Hypothalamus (tissue), 51 donors: ENCODE data around the gene MAML3.

Experiments used
- DNase-seq, 51 donors: peaks; one replicate each; lab custom pipeline; 2025; lab: John Stamatoyannopoulos, UW

MAML3 gene

GRCh38 chr4:140018931-140019618 lies 134.9 kb downstream of the MAML3 start:
- DNase-seq = no peak

DNA sequence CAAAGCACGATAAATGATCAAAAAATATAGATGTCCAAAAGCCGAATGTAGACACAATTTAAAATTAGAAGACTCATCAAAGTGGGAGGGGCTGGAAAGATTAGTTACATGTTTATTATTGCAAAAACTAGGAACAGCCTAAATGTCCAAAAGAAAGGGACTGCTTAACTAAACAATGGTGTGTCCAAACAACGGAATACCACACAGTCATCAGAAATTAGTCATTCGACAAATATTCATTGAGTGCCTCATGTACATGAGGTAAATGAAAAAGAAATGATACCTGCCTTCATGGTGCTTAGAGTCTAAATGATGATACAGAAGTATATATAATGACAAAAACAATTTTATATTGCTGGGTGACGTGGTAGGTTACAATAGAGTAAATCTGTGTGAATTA lies 139.7 kb downstream of the MAML3 start:
- DNase-seq = no peak

DNA sequence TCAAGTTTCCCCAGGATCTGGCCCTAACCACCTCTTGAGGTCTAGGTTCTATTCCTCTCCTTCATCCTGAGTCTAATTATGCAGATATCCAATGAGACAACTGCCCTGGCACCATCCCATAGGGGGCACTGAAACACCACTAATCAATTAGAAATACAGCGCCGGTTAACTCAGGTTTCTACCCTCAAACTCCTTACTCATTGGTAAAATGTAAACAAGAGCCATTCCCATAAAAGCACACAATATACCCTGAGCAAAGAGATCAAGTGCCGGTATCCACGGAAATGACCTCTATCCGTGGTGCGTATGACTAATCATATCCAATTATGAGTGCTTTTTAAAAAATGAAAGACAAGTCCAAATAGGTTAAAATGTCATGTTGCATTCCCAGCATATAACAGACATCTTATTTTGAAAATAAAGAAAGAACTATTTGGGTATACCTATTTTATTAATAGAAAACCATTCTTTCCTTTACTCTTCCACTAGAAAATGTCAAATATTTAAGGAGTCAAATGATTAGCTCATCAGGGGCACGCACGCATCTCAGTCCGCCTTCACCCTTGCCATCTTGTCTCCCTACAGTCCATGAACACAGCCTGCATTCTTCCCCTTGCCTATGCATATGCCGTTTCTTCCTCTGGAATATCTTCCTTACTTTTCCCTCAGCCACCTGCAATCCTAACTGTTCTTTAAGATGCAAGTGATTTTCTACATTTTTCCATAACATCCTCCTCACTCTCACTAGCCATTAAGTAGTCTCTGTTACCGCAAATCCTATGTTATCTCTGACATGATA lies 141.1 kb downstream of the MAML3 start:
- peak in 33 of 51 donors; percentile 2 to 70 (median 19) for DNase-seq

DNA sequence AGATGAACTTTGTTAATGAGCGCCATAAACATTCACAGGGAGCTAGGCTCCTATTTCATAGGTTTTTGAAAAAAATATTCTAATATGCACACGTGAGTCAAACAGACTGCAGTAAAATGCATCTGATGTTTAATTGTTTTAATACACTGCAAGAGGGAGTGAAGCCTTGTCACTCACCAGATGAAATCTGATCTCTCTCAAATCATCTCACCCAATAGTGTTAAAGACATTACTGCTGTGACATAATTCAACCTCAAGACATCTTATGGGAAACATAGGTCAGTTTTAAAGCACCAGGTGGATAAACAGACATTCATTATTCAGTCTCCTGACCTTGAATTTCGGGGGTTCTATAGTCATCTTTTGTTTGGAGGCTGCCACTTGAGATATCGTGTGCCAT lies 148.3 kb downstream of the MAML3 start:
- no peak for DNase-seq

DNA sequence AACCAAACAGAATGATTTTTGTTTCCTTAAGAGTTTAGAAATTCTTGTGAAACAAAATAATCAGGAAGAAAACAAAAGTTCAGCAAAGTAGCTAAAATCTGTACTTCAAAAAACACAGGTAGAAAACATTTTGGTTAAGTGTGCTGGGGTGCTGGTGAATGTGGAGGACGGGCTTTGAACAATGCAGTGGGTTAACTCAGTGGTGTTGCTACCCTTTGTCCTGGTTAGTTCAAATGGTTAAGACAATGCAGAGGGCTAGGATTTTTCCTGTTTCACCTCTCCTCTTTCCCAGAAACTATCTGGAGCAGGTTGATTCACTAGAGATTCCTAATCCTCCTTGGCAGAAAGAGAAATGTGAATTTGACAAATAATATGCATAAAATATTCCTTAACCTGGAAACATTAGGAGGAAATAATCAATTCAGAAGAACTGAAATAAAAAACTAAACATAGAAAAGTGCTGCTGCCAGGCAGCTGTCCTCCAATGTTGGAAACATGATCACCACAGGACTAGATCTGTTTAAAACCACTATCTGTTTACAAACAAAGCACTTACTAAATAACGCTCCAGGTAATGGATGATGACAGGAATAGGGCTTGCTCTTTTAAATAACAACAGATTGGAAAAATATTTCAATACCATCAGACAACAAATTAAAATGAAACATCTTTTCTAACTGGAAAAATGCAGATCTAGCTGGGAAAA lies 148.9 kb downstream of the MAML3 start:
- peak in 1 of 51 donors; percentile 37 for DNase-seq

GRCh38 chr4:140004549-140004895 lies 149.5 kb downstream of the MAML3 start:
- peak in 30 of 51 donors; percentile 6 to 75 (median 26) for DNase-seq

GRCh38 chr4:140003876-140004548 lies 150.0 kb downstream of the MAML3 start:
- peak in 1 of 51 donors; percentile 76 for DNase-seq

- no peak for DNase-seq
Observed at GRCh38 chr4:140000232-140000631, 153.8 kb downstream of the MAML3 start.

- DNase-seq = peak in 10 of 51 donors; percentile 1 to 66 (median 36)
Observed at GRCh38 chr4:139988863-139989765, 164.9 kb downstream of the MAML3 start.

DNA sequence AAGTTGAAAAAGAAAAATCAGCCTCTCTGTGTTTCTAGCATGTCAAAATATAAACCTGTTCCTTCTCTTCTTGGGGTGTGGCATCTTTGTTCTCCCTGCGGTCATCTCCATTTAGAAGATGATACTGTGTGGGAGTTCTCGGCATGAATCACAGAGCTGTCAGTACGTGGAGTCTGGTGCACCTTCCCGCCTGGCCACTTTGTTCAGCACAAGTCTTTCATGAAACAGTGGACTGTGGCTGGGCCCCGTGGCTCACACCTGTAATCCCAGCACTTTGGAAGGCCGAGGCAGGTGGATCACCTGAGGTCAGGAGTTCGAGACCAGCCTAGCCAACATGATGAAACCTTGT lies 166.5 kb downstream of the MAML3 start:
- DNase-seq = no peak

GRCh38 chr4:139986689-139987501 lies 167.1 kb downstream of the MAML3 start:
- DNase-seq = peak in 1 of 51 donors; percentile 12

GRCh38 chr4:139986106-139986505 lies 167.9 kb downstream of the MAML3 start:
- DNase-seq = no peak

GRCh38 chr4:139985401-139985800 lies 168.6 kb downstream of the MAML3 start:
- no peak for DNase-seq

DNA sequence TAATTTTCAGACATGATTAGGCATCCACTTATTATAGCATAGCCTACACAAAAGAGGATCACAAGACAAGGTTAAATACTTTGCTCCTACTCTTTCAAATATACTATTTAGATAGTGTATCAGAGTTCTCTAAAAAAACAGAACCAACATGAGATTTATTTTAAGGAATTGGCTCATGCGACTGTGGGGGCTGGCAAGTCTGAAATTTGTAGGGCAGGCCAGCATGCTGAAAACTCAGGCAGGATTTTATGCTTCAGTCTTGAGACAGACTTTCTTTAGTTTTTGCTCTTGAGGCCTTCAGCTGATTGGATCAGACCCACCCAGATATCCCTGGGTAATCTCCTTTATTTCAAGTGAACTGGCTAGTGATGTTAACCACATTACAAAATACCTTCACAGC lies 169.5 kb downstream of the MAML3 start:
- DNase-seq = no peak

- no peak for DNase-seq
Observed at GRCh38 chr4:139978692-139979091, 175.3 kb downstream of the MAML3 start.

DNA sequence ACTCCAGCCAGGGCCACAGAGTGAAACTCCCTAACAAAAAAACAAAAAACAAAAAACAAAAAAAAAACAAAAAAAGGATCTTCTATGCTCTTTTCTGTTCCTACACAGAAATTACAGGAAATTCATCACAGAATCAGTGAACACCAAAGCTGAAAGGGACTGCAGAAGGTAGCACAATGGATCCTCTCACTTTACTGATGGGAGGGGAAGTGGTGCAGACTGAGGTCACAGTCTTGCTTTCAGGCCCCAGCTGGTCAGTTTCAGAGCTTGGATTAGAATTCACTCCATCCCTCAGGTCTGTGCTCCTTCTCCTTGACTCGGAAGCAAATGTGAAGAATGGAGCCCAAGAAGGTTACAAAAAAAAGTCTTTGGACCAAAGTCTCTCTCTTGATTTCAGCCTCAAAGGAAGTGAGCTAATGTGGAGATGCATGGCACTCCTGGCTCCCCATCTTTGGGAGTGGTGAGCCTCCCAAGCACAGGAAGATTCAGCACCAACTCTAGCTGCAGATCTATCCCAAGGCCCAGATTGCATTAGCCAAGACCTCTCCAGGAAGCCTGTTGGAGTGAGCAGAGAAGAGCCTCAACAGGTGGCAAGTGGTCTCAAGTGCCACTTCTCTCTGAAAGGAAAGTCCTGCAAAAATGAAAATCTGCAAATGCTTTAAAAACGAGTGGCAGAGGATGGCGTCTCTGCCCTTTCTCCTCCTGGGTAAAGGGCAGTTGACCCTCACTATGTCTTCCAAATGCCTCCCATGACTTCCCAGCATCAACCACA lies 176.0 kb downstream of the MAML3 start:
- no peak for DNase-seq

DNA sequence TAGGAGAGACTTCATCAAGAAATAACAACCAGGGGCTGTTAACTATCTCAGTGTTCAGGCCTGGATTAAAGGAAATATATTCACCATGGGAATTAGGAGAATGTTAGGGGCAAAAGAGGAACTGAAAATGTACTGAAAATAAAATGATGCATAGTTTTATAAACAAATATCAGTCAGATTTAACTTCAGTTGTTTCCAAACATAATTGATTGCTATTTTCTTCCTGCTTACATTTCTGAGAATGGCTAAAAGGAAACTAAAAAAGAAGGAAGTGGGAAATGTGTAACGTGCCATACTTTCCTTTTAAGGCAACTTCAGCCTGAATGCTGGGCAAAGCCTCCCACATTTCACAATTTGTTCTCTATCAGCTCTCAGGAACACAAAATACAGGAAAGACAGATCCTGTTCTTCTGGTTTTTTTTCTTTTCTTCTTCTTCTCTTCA lies 178.1 kb downstream of the MAML3 start:
- DNase-seq = peak in 1 of 51 donors; percentile 43

- DNase-seq = no peak
Observed at GRCh38 chr4:139973616-139974015, 180.4 kb downstream of the MAML3 start.
